ENCODE data around the gene REN. TPM values are rescaled to one million over a fixed set of nuclear protein-coding genes. Genes with fewer than 3 reads are reported as not detected.
A peak's percentile ranks its signal among the peaks of the same experiment; 100 is the strongest.

The REN gene
- total RNA-seq, 3 donors from 2014 or later (not counting 1 experiment from before 2014, with no cell fraction given): not detected

GRCh38 chr1:204113896-204114295, 52.2 kb downstream of the REN start:
- Histone ChIP-seq H3K27me3 (ENCODE audit: control insufficient read depth, insufficient read depth, low read length) (no peaks in the 10 kb centered on the region), H3K4me1 (ENCODE audit: control insufficient read depth, insufficient read depth, low read length) (peaks cover 10% of the 10 kb centered on the region), H3K27ac (ENCODE audit: low read length) (no peak overlapping the region), H3K9me3 (ENCODE audit: control insufficient read depth, insufficient read depth, low read length) (no peaks in the 10 kb centered on the region), H3K36me3 (ENCODE audit: control insufficient read depth, insufficient read depth, low read length) (peaks cover 6% of the 10 kb centered on the region), H3K4me3 (ENCODE audit: low read length) (no peak overlapping the region)
- 72% methylated on average over 1 of the region's 1 CpG for WGBS (ENCODE audit: insufficient coverage)
- Mint-ChIP-seq H3K4me3 (no peak overlapping the region), H3K27ac (peak overlapping the region; percentile 27 to 51), H3K27me3 (ENCODE audit: low read depth in 2 of 2) (no peaks in the 10 kb centered on the region), H3K36me3 (no peaks in the 10 kb centered on the region), H3K4me1 (peaks cover 17 to 29% of the 10 kb centered on the region in 2 donors), H3K9me3 (no peaks in the 10 kb centered on the region)
- DNase-seq (no peak), ATAC-seq (no peak)
- intact Hi-C loops (cut with micrococcal nuclease): no loop called here
- TF ChIP-seq CTCF (IDR thresholded peaks at IDR 0.05): no peak

GRCh38 chr1:204112876-204113730, 53.0 kb downstream of the REN start:
- 76% methylated on average over 10 of the region's 11 CpGs for WGBS (ENCODE audit: insufficient coverage)
- DNase-seq: no peak
- Mint-ChIP-seq H3K4me3 (no peak overlapping the region), H3K9me3 (no peaks in the 10 kb centered on the region), H3K27me3 (ENCODE audit: low read depth in 2 of 2) (no peaks in the 10 kb centered on the region), H3K27ac (peak overlapping the region; percentile 31 to 51), H3K36me3 (no peaks in the 10 kb centered on the region), H3K4me1 (peaks cover 25 to 36% of the 10 kb centered on the region in 2 donors)
- H3K36me3 ChIP-seq (ENCODE audit: control insufficient read depth, insufficient read depth, low read length): peaks cover 6% of the 10 kb centered on the region
- no peaks in the 10 kb centered on the region for H3K9me3 ChIP-seq (ENCODE audit: control insufficient read depth, insufficient read depth, low read length)
- no peak overlapping the region for H3K27ac ChIP-seq (ENCODE audit: low read length)
- H3K27me3 ChIP-seq (ENCODE audit: control insufficient read depth, insufficient read depth, low read length): no peaks in the 10 kb centered on the region
- TF ChIP-seq CTCF (IDR thresholded peaks at IDR 0.05): no peak
- ATAC-seq: no peak
- intact Hi-C loops (cut with micrococcal nuclease): no loop called here
- no peak overlapping the region for H3K4me3 ChIP-seq (ENCODE audit: low read length)
- H3K4me1 ChIP-seq (ENCODE audit: control insufficient read depth, insufficient read depth, low read length): peaks cover 17% of the 10 kb centered on the region

- Mint-ChIP-seq H3K36me3 (no peaks in the 10 kb centered on the region), H3K27ac (no peak overlapping the region), H3K27me3 (ENCODE audit: low read depth in 2 of 2) (no peaks in the 10 kb centered on the region), H3K4me3 (no peak overlapping the region), H3K4me1 (peaks cover 26 to 44% of the 10 kb centered on the region in 2 donors), H3K9me3 (no peaks in the 10 kb centered on the region)
- Histone ChIP-seq H3K4me3 (ENCODE audit: low read length) (no peak overlapping the region), H3K4me1 (ENCODE audit: control insufficient read depth, insufficient read depth, low read length) (peaks cover 36% of the 10 kb centered on the region), H3K27me3 (ENCODE audit: control insufficient read depth, insufficient read depth, low read length) (no peaks in the 10 kb centered on the region), H3K36me3 (ENCODE audit: control insufficient read depth, insufficient read depth, low read length) (no peaks in the 10 kb centered on the region), H3K9me3 (ENCODE audit: control insufficient read depth, insufficient read depth, low read length) (no peaks in the 10 kb centered on the region), H3K27ac (ENCODE audit: low read length) (no peak overlapping the region)
- TF ChIP-seq CTCF (IDR thresholded peaks at IDR 0.05): no peak
- DNase-seq: no peak
- no peak for ATAC-seq
- intact Hi-C loops (cut with micrococcal nuclease): no loop called here
- WGBS (ENCODE audit: insufficient coverage): 93% methylated on average over 5 of the region's 5 CpGs
These were observed 55.1 kb downstream of the REN start for GRCh38 chr1:204110894-204111633.
